HL-60 (cell line): ENCODE results near the gene HOXB1.

Experiments used
- DNase-seq, 2 experiments: peaks; one replicate each; pipeline ENCODE4 v3.0.0-alpha.2; 2010 to 2020; ENCODE audit warnings: low read depth in 1 of 2, low spot score in 1 of 2
- H3K27ac ChIP-seq: fragments of 250-450 bp; sonication (Bioruptor Pico); replicated peaks from 2 replicates; pipeline ENCODE4 v1.5.1; 2020; ENCODE audit warnings: mild to moderate bottlenecking, moderate library complexity
- H3K27me3 ChIP-seq: fragments of 250-450 bp; sonication (Bioruptor Pico); 2 replicates; pipeline ENCODE4 v1.5.1; 2021; ENCODE audit warnings: mild to moderate bottlenecking, moderate library complexity; ENCODE audit not compliant: insufficient read depth, poor library complexity, severe bottlenecking
- H3K4me3 ChIP-seq: replicated peaks from 2 replicates; pipeline ENCODE4 v1.5.1; 2011; ENCODE audit warnings: mild to moderate bottlenecking, control low read depth, low read length; ENCODE audit not compliant: insufficient read depth
- CTCF ChIP-seq: IDR thresholded peaks from one replicate; pipeline ENCODE4 v1.5.1; 2011; ENCODE audit warnings: low read length, control low read depth, inconsistent platforms; ENCODE audit not compliant: insufficient read depth
- GABPA ChIP-seq: IDR thresholded peaks from 2 replicates; pipeline ENCODE4 v1.6.1; 2012; ENCODE audit warnings: low read depth
- POLR2AphosphoS5 ChIP-seq: IDR thresholded peaks from 2 replicates; pipeline ENCODE4 v1.6.1; 2012; ENCODE audit warnings: low read depth
- REST ChIP-seq: IDR thresholded peaks from 2 replicates; pipeline ENCODE4 v1.6.1; 2012; ENCODE audit warnings: low read depth; ENCODE audit not compliant: insufficient replicate concordance
- SPI1 ChIP-seq: IDR thresholded peaks from 2 replicates; pipeline ENCODE4 v1.6.1; 2012; ENCODE audit warnings: low read depth, mild to moderate bottlenecking, borderline replicate concordance

Gene HOXB1

GRCh38 chr17:48498164-48498850 is 32.5 kb downstream of the HOXB1 start:
- no peak overlapping the region for H3K27ac ChIP-seq
- DNase-seq: no peak
- H3K4me3 ChIP-seq: no peak overlapping the region
- TF ChIP-seq POLR2AphosphoS5: no peak
- TF ChIP-seq CTCF: no peak
- no peak for TF ChIP-seq REST
- TF ChIP-seq SPI1: no peak
- TF ChIP-seq GABPA: no peak
- H3K27me3 ChIP-seq: peaks cover 12% of the 10 kb centered on the region

GRCh38 chr17:48497103-48497502 is 33.7 kb downstream of the HOXB1 start:
- no peak overlapping the region for H3K4me3 ChIP-seq
- H3K27me3 ChIP-seq: peaks cover 20% of the 10 kb centered on the region
- TF ChIP-seq REST (no peak), POLR2AphosphoS5 (no peak), CTCF (no peak), GABPA (no peak), SPI1 (no peak)
- H3K27ac ChIP-seq: no peak overlapping the region
- DNase-seq: no peak

DNA sequence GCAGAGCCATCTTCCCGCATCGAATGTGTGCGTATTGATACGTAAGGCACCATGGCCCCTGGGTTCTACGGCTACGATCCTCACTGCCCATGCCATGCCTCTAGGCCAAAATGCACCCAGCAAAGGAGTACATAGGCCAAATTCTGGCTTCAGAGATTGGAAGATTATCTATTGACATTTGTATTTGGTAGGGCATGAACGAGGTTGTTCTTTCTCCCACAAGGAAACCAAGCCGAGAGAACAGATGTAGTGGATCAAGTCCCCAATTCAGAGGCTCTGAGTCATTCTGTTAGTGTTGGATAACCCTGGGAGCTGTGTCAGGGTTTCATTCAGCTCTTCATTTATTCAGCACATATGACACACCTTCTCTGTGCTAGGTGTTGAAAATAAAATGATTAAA is 36.5 kb downstream of the HOXB1 start:
- no peak for DNase-seq
- Histone ChIP-seq H3K27ac (no peak overlapping the region), H3K27me3 (peaks cover 35% of the 10 kb centered on the region), H3K4me3 (no peak overlapping the region)
- no peak for TF ChIP-seq SPI1
- TF ChIP-seq GABPA: no peak
- no peak for TF ChIP-seq POLR2AphosphoS5
- no peak for TF ChIP-seq CTCF
- no peak for TF ChIP-seq REST
